ENCODE measurements around the gene NAV2. TPM values are rescaled to one million over a fixed set of nuclear protein-coding genes. Genes with fewer than 3 reads are reported as not detected.

NAV2 gene
- total RNA-seq, 4 donors from 2014 or later, result 19.2 to 34.7 (median 25.8) TPM

DNA sequence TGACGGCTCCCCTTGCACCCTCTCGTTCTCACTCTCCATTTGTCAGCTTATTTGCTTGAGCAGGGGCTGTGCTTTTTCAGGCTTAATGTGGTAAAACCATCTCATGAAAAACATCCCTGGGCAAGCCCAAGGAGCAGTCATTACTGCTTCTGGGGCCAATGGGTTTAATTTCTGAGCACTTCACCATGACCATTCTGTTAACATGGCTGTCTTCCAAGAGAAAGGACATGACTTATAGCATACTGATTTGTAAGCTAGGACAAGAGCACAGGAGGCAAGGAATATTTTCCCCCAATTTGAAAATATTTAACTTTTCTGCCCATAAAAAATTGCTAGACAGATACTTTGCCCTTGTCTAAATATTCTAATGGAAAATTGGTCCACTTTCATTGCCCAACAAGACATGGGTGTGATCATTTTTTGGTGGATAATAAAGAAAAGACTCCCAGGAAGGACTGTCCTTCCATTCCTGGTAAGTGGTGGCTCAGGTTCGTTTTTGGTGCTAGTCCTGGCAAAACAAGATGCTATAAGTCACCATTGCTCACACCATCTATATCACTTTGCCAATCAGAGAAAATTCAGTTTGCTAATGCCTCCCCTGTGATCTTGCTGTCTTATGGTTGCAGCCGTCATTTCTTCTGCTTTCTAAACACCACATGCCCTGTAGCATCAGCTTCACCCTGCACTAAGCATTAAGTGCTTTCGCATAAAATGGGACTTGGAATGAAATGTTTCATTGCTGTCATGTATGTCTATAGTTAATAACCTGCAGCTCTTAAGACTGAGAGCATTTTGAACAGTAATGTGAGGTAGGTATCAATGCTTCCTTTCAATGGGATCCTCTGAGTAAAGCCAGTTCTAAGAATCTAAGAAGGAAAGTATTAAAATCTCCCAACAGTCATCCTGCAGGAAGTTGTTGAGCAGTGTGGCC lies 339.1 kb downstream of the NAV2 start:
- Histone ChIP-seq H3K27ac (no peak overlapping the region), H3K4me1 (peaks cover 0 to 42% (median 7%) of the 10 kb centered on the region in 4 donors), H3K27me3 (no peaks in the 10 kb centered on the region), H3K9me3 (no peaks in the 10 kb centered on the region), H3K4me3 (no peak overlapping the region), H3K36me3 (peaks cover 0 to 78% (median 0%) of the 10 kb centered on the region in 3 donors)
- DNase-seq (ENCODE audit: low spot score in 2 of 2), result no peak
- TF ChIP-seq EP300 (IDR thresholded peaks at IDR 0.05) (no peak), POLR2A (IDR thresholded peaks at IDR 0.05) (no peak)
- TF ChIP-seq, protein P1, sequence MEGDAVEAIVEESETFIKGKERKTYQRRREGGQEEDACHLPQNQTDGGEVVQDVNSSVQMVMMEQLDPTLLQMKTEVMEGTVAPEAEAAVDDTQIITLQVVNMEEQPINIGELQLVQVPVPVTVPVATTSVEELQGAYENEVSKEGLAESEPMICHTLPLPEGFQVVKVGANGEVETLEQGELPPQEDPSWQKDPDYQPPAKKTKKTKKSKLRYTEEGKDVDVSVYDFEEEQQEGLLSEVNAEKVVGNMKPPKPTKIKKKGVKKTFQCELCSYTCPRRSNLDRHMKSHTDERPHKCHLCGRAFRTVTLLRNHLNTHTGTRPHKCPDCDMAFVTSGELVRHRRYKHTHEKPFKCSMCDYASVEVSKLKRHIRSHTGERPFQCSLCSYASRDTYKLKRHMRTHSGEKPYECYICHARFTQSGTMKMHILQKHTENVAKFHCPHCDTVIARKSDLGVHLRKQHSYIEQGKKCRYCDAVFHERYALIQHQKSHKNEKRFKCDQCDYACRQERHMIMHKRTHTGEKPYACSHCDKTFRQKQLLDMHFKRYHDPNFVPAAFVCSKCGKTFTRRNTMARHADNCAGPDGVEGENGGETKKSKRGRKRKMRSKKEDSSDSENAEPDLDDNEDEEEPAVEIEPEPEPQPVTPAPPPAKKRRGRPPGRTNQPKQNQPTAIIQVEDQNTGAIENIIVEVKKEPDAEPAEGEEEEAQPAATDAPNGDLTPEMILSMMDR (IDR thresholded peaks at IDR 0.05), result no peak
- WGBS, 2 donors, result 96 to 97% methylated on average over 5 of the region's 5 CpGs

DNA sequence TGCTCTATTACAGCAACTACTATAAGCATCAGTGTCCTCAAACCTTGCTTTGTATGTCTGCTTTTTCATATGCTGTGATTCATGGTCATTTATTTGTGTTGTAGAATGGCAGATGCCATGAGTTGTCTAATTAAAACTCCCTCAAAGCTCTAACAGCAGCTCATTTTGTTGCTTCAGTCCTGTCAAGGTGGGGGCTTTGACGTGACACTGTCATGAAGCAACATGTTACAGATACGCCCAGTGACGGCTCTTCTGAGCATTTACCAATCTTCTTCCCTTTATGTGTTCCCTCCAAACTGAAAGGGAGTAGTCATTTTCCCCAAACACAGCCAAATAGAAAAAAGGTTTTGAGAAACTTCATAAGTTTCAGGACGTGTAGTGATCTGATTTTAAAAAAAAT lies 340.9 kb downstream of the NAV2 start:
- Histone ChIP-seq H3K4me3 (no peak overlapping the region), H3K36me3 (peaks cover 0 to 71% (median 0%) of the 10 kb centered on the region in 3 donors), H3K4me1 (peaks cover 0 to 40% (median 7%) of the 10 kb centered on the region in 4 donors), H3K27me3 (no peaks in the 10 kb centered on the region), H3K27ac (no peak overlapping the region), H3K9me3 (no peaks in the 10 kb centered on the region)
- WGBS, 2 donors, result 90 to 94% methylated on average over 4 of the region's 4 CpGs
- TF ChIP-seq EP300 (IDR thresholded peaks at IDR 0.05), result no peak
- TF ChIP-seq, protein P1 (IDR thresholded peaks at IDR 0.05), result no peak
- no peak for TF ChIP-seq POLR2A (IDR thresholded peaks at IDR 0.05)
- no peak for DNase-seq (ENCODE audit: low spot score in 2 of 2)

DNA sequence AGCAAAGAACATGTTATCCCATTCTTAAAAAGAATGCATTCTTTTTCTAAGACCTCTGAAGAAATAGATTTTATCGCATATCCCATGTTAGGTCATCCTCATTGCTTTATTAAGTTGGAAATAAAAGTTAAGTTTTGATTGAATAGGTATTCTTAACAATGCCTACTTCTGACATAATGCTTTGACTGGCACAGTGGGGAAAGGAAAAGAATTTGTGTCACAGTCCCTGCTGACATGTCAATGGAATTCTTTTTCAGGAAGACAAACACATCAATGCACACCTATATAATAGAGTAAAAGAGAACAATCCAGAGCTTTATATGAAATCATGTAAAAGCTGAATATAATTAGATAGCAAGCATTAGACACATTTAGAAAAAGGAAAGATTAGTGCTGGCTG lies 341.9 kb downstream of the NAV2 start:
- Histone ChIP-seq H3K27ac (no peak overlapping the region), H3K4me1 (peaks cover 0 to 30% (median 6%) of the 10 kb centered on the region in 4 donors), H3K36me3 (peaks cover 0 to 72% (median 0%) of the 10 kb centered on the region in 3 donors), H3K9me3 (no peaks in the 10 kb centered on the region), H3K4me3 (no peak overlapping the region), H3K27me3 (no peaks in the 10 kb centered on the region)
- TF ChIP-seq EP300 (IDR thresholded peaks at IDR 0.05), result no peak
- TF ChIP-seq POLR2A (IDR thresholded peaks at IDR 0.05), result no peak
- TF ChIP-seq, protein P1 (IDR thresholded peaks at IDR 0.05), result no peak
- DNase-seq (ENCODE audit: low spot score in 2 of 2), result no peak
- WGBS, 2 donors, result 98 to 100% methylated on average over 1 of the region's 1 CpG

DNA sequence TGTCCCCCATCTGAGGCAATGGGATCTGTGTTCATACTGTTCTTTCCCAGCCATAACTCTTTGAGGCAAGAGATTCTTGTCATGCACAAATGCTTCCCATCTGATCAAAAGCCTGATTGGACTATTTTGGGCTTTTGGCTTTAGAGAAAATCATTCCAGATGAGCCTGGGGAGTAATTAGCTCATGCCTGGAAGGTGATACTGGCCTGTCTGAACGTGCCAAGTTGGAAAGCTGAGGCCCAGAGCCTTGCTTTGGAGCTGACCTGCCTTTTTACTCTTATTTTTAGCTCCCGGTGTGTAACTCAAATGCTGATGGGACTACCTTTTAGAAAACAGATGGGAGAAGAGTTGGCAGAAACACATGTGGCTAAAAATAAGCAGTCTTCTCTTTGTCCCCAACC lies 342.7 kb downstream of the NAV2 start:
- peaks cover 0 to 24% (median 3%) of the 10 kb centered on the region in 4 donors for H3K4me1 ChIP-seq
- H3K36me3 ChIP-seq, result peaks cover 0 to 73% (median 0%) of the 10 kb centered on the region in 3 donors
- H3K4me3 ChIP-seq, result no peak overlapping the region
- H3K9me3 ChIP-seq, result no peaks in the 10 kb centered on the region
- no peak for TF ChIP-seq EP300 (IDR thresholded peaks at IDR 0.05)
- TF ChIP-seq POLR2A (IDR thresholded peaks at IDR 0.05), result no peak
- TF ChIP-seq, protein P1 (IDR thresholded peaks at IDR 0.05), result no peak
- H3K27me3 ChIP-seq, result no peaks in the 10 kb centered on the region
- DNase-seq (ENCODE audit: low spot score in 2 of 2), result no peak
- no peak overlapping the region for H3K27ac ChIP-seq
- 36 to 60% methylated on average over 2 of the region's 2 CpGs for WGBS, 2 donors
